Left kidney (tissue), 2 donors: ENCODE results near the gene PSD2. TPM values are rescaled to one million over a fixed set of nuclear protein-coding genes. Genes with fewer than 3 reads are reported as not detected.

Experiments
- DNase-seq: peaks from one replicate; pipeline ENCODE4 v3.0.0-alpha.2; 2013
- polyA plus RNA-seq: library from polyadenylated mRNA; unstranded; fragments of 120-200 nt; gene quantifications from one replicate; pipeline ENCODE4 v1.2.1, GENCODE V29; 2013; ENCODE audit not compliant: insufficient read length

Gene PSD2
- polyA plus RNA-seq, 1 donor = 2.2 TPM

DNA sequence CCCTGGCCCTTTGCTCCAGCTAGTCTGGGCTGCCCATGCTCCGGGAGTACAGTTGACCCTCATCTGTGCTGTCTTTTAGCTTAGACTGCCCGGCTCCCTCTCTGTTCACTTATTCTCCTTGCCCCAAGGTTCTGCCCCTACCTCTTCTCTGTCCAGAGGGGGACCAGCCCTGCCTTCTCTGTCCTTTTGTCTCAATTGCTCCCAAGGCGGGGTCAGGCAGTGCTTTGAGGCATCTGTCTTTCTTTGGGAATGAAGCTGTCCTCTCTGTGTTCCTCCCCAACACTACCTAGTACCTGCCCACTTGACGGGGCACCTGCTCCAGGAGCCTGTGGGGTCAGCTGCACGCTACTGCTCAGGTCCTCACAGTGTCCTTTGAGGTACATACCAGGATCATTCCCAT, 59.3 kb downstream of the PSD2 start:
- DNase-seq = no peak

DNA sequence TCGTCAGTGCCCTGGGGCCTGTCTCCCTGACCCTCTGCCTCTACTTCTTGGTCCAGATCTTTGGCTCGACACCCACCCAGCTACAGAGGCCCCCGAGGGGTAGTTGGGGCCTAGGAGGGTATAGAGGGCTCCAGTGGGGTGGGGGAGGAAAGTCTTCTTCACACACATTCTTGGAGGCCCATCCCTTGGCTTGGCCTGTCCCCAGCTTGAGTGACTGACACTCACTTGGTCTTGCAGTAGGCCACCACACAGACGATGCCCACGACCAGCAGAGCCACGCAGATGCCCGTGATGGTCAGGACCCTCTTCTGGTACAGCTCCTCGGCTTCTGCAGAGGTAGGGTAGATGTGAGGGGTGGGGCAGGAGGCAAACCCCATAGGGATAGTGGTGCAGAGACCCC, 59.8 kb downstream of the PSD2 start:
- DNase-seq = no peak

DNA sequence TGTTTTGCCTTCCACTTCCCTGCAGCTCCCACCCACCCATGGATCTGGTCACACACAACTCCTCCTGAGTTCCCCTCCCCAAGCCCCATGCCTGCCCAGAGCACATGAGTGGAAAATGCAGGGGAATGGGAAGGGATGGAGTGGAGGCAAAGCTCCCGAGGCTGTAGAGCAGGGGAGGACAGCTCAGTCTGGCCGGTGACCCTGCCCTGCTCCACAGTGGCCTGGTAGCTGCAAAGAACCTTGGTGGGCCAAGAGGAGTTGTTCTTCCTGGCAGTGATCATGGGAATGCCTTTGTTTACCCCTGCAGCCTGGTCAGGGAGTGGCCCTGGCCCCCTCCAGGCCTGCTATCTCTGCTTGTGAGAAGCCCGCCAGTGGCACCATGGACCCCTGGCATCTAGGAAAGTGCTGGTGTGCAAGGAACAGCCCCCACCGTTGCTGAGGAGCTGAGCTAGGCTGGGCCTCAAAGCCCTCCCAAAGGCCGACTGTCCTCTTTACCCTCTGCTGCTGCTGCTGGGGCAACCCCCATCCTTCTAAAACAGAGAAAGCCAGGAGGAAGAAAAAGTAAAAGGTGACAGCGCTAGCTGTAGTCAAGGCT, 60.4 kb downstream of the PSD2 start:
- DNase-seq = no peak

DNA sequence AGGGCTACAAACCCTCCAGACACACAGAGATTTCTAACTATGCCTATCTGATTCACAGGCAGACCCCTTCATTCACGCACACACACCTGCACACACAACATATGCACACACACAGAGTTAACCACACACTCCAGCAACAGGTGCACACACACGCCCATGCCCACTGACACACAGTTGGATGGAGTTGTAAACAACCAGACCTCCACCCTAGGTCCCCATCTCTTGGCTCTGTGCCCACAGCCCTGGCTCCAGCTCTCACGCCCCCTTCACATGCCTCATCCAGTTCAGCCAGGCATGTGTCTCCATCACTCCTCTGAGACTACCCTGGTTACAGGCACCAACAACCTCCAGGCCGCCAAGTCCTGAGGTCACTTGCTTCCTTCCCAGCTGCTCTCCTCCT, 61.1 kb downstream of the PSD2 start:
- DNase-seq = no peak

DNA sequence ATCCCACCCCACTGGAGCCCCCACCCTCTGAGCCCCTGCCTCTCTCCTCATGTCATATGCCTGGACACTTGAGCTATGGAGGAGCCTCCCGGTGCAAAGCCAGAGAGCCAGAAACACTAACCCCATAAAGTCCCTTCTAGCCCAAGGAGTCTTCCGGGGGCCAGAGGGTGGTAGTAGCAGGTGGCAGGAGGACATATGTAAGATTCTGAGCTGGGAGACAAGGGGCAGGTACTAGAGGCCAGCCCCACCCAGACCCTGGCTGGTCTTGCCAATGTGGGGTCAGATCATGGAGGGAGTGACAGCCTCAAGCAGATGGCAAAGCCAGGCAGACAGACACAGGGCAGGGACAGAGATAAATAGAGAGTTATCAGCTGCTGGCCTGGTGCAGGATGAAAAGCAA, 63.4 kb downstream of the PSD2 start:
- DNase-seq = no peak

DNA sequence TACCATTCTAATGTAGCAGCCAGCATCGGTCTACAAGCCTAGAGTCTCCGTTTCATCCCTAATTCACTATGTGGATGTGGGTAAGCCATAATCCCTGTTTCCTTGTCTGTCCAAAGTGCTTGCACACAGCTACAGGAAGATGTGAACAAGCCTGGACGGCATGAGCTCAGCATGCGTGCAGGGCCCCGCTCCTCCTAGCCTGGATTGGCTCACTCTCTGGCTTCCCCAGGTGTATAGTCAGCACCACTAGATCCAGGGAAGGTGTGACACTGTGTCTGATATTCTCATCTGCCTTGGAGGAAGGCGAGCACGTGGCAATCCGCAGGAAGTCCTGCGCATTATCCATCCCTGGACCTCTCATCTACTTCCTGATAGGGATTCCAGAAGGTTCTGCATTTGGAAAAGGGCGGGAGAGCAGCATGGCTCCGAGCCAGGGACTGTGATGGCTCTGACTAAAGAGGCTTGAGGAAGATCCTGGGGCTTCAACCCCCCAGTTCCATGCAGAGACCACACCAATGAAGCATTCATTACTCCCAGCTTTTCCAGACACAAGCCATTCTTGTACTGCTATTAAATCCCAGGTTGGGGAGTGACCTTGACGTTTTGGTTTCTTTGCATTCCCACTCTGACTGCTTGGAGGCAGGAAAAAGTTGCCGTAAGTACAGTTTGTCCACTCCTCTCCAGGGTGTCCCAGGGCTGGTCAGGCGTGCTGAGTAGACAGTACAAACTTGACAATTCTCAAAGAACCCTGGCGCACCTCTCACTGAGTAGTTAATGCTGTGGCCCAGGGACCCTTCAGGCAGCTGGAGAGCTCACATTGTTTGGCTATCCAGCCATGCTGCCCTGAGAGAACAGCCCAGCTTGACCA, 65.6 kb downstream of the PSD2 start:
- no peak for DNase-seq

DNA sequence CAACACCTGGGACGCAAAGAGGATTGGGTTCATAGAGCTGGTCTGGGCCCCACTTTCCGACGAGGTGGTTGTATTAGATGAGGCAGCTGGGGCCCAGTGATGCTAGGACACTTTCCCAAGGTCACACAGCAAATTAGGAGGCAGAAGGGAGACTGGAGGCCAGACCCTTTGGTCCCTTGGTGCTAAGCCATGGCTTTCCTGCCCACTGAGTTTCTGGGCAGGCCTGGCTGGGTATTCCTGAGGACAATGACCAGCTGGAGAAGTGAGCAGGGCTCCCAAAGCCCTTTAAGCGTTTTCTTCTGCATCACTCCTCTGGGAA, 66.2 kb downstream of the PSD2 start:
- no peak for DNase-seq

DNA sequence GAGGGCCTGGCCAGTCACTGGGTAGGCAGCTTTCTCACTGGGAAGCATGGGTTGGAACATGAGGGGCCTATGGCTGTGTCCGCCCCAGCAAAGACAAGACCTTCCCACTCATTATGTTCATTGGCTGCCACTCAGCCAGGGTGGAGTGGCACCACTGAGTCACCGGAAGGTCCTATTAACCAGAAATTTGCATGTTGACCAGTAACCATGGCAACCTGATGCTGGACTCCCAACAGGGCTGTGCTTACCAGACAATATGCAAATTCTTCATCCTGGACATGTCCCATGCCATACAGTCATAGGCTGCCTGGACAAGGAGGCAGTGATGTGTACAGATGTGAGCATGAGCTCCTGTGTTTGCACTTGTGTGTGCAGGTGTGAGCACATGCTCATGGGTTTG, 66.7 kb downstream of the PSD2 start:
- DNase-seq = no peak

DNA sequence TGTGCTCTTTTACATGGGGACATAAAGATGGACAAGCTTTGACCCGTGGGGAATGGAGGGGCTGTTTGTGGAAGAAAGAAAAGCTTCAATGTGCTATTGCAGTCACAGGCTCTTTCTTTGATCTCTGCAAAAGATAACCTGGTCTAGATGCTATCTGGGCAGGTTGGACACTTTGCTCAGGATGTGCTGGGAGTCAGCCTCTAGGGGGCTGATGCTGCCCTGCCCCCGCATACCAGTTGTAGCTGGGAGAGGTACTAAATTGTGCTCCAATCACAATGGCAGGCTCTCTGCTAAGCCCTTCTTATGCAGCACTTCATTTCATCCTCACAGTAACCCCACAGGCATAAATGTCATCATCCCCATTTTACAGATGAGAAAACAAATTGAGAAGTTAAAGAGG, 67.2 kb downstream of the PSD2 start:
- DNase-seq = no peak

DNA sequence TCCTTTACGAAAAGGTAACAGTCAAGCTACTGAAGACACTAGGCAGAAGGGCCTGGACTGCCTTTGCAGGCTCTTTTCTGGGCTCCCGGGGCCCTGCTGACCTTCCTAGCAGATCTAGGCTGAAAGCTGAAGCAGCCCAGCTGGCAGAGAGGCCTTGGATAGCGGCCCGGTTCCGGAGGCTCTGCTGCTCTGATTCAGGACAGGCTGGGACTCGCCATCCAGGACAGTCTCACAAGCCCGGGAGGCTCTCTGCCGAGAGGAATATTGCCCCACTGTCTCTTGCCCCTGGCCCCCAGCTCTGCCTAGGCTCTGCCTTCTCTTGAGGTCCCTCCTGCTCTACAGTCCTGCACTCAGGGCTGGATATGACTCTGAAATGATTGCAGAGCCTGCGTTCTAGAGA, 67.8 kb downstream of the PSD2 start:
- no peak for DNase-seq

DNA sequence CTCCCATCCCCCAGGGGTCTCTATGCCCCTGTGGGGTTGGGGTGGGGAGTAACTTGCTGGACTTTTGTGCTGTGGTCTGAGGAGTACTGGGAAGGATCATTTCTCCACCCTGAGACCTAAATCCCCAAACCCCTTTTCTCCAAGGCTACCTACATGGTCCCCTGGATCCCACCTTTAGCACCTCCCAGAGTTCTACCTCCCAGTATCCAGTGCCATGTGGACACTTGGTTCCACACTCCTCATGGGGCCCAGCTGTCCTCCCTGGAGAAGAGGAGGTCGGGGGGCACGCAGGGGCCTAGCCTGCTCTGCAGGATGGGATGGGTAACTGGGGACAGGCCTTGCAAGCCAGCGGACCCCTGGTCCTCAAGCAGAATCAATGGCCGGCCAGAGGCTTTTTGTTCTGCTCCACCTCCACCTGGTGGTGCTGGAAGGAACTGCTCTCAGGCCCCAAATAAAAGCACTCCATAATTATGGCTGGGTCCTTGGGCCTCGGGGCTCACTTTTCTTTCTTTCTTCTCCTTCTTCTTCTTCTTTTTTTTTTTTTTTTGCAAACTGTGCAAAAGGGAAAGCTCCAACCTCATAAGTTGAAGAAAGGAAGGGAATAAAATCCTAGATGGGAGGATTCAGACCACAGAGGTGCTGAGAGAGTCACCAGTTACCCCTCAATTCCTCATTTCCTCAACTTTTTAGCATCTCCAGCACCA, 68.4 kb downstream of the PSD2 start:
- DNase-seq = peak; percentile 61

DNA sequence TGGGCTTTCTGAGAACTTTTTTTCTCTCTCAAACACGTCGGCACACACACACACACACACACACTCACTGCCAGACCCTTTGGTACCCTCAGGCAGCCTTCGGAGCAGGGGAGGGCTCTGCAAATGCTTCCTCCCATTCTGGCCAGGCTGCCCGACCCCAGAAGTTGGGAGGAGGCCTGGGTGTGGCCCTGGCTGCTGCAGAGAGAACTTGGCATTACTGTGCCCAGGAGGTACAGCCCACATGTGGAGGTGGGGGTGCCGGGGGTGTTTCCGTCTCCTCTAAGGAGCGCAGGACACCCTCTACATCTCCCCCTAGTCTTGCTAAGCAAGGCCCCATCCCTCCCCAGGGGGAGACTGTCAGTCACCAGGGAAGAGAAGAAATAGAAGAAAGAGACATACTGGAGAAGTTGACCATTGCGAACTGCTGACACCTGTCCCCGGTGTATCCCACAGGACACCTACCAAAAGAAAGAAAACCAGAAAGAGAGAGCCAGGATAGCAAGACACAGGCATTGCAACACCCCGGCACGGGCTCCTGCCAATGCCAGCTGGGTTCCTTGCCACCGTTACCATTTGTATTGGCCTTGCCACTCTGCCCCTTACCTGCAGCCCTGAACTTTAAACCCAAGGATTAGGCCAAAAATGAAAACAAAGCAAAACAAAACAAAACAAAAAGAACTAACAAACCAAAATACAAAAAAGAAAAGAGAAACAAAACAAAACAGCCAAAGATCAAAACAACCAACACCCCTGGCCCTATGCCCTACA, 69.3 kb downstream of the PSD2 start:
- no peak for DNase-seq

DNA sequence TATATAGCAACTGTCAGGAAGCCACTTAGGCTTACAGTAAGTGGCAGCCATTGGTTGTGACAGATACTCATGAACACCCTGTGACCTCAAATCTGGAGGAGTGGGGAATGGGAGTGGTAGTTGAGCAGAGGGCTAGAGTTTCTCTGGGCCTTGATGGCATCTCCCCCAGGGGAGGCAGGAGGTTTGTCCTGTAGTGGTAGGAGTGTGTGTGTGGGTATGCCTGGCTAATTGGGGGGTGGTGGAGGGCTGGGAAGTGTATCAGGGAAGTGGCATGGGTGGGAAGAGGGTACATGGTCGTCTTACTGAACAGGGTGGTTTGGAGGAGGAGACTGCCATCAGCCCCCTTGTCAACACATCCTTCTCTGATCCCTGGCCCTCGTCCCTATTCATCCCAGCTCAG, 71.5 kb downstream of the PSD2 start:
- no peak for DNase-seq

DNA sequence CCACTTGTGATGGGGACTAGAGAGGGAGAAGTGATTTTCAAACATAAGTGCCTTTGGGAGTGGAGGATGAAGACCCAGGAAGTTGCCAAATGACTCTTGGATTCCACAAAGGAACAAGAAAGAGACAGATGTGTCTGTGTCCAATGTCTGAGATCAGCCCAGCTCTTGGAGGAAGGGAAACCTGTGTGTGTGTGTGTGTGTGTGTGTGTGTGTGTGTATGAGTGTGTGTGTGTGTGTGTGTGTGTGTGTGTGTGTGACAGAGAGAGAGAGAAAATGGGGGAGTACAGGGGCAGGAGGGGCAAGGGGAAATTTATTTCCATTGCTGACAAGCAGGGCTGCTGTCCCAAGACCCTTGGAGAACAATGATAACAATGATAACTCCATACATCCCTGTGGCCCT, 72.0 kb downstream of the PSD2 start:
- DNase-seq = no peak

DNA sequence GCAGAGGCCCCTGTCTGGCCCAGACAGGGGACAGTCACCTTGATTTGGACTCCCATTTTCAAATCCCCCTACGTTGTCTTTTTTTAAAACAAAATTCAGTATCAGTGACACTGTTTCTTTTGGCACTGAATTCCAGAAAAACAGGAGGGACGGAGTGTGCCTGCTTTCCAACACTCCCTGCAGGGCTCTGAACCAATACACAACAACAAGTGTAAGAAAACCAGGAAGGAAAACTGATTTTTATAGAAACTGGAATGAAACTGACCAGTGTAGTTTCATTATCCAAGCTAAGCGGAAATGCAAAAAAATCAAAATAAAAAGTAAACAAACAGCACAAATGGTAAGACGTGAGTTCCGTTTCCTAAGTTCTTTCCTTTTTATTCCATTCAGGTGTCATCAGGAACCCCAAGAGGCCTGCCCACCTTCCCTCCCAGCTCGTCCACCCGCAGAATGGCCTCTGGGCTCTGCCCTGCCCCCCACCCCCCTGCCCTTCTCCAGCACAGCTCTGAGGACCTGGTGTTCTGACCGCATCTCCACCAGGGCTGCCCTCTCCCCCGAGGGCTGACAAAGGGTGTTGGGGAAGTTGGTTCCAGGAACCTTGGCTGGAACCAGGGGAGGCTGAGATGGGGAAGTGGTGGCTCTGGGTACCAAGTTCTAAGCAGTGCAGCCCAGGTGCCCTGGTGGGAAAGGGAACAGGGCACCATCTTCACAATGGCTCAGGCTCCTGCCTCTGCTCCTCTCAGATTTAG, 73.6 kb downstream of the PSD2 start:
- DNase-seq = no peak

DNA sequence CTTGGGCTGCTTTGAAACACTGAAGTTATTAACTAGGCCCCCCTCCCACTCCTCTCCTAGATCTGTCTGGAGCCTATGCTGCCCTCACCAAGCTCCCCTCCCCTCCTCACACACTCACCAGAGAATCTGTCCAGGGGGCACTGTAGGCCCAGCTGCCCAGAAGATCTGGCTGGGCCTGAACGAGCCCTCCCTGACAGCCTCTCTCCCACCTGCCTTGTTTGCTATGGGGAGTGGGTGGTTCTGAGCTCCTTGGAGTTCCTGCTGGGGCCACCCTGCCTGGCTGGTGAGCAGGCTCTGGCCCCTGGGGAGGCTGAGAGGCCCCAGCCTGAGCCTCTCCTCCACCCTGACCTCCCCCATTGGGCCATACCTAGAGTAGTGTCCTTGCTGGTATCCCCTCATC, 75.1 kb downstream of the PSD2 start:
- no peak for DNase-seq

DNA sequence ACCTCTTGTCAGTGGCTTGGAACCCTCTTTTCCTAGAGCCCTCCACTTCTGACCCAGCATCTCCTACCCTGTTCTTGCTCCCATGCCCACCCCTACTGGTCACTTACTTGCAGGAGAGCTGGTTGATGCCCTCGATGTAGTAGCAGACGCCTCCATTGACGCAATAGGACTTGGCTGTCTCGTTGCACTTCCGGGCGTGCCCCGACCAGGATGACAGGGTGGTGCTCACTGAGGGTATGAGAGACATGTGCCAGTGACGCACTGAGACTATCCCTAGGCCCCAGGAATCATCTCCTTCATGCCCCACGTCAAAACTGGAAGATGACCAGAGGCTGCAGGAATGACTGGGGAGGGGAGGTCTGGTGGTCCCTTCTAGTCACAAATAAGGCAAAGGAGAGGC, 76.0 kb downstream of the PSD2 start:
- DNase-seq = no peak

DNA sequence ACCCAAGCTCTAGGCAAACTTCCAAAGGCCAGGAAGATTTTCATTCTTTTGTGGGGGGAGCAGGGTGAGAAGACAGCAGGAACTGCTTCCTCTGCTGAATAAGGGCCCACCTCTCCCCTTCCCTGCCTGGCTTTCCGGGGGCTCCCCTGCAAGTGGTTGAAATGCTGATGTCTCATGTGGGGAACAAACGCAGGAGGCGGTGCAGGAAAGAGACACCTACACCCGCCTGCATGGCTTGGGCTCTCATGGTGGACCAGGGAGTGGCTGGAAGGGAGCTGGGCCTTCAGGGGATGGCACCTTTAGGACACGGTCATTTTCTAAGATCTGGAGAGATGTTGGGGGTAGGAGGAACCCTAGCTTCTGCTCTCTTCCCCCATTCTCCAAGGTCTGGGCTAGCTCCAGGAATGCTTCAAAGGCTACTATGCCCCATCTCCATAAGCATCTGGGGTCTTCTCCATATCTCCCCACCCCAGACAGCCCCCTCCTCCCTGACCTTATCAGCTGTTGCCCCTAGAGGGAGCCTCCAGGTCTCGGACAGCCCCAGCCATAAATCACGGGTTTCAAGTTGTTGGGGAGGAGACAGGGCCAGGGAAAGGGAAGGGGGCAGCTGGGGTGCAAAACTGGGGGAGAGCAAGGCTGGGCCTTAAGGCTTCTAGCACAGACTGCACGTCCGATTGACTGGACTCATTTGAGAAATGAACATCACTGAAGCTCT, 76.6 kb downstream of the PSD2 start:
- no peak for DNase-seq

DNA sequence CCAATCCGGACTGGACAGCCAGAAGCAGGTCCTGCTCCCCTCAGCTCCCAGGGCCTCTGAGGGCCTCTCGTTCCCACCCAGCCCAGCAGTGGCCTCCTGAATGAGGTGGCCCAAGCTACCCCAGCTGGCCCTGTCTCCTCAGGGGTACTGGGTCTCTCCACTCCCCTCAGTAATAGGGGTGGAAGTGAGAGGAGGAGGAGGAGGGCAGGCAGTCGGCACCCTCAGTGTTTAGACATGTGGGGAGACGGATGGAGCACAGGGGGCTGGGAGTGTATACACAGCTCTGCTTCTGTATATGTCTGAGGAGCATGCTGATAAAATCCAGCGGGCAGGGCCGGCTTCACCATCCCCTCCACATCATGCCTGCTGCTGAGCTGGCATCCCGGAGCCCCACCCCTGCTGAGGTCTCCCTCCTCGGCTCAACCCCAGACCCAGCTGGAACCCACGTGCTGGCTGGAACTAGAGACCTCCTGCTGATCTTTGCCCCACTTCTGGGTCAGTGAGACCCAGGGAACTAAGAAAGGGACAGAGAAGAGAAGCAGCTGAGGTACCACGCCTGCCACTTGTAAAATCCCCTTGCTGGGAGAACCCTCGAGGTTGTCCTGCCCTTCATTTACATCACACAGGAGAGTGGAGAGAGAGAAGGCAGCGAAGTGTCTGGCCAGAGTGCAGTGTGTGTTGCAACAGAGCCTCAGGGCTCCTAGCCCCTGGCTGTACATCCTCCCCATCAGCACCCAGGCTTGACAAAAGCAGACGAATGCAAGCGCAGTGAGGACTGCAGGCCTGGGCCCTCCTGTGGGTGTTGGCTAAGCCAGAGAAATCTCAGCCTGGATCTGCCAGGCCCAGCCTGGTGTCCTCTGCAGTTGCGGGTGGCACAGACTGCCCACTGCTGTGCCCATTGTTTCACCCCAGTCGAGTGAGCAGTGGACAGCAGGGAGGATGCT, 77.5 kb downstream of the PSD2 start:
- no peak for DNase-seq

DNA sequence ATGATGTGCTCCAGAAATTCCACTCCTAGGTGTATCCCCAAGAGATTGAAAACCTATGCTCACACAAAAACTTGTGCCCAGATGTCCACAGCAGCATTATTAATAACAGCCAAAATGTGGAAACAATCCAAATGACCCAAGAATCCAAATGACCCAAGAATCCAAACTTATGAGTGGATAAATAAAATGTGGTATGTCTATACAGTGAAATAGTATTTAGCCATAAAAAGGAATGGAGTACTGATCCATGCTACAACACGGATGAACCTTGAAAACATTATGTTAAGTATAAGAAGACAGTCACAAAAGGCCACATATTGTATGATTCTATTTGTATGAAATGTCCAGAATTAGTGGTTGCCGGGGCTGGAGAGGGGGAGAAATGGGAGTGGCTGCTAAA, 80.3 kb downstream of the PSD2 start:
- no peak for DNase-seq
